GM19452 (cell line): Measurements from ENCODE around the gene MARK3.

Source experiments
- ATAC-seq: cut with Tn5 transposase; IDR thresholded peaks from one replicate; pipeline ENCODE4 v1.9.1; 2021; ENCODE audit not compliant: unreplicated experiment

Gene MARK3

GRCh38 chr14:103433916-103434563, 48.8 kb downstream of the MARK3 start:
- no peak for ATAC-seq

DNA sequence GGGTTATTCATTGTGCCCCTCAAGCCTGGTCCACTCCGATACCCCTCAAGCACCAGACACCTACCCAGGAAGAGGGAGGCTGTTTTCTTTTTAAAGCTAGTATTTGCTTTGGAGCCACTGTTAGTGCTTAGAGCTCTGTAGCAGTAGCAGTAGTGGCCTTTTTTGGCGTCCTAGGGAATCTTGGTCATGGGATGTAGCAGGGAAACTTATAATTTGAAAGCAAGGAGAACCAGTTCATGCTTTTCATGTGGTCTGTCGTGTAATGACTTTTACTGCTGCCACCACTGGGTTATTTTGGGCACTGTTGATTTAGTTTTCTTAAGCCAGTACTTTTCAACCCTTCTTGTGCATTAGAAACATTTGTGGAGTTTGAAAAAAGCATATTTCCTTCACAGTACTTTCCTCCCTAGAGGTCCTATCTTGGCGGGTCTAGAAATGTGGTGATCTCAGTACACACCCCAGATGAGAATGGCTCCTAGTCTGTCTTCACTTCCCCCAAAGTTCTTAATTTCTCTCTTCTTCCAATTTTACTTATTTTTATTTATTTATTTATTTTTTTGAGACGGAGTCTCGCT, 49.7 kb downstream of the MARK3 start:
- no peak for ATAC-seq

DNA sequence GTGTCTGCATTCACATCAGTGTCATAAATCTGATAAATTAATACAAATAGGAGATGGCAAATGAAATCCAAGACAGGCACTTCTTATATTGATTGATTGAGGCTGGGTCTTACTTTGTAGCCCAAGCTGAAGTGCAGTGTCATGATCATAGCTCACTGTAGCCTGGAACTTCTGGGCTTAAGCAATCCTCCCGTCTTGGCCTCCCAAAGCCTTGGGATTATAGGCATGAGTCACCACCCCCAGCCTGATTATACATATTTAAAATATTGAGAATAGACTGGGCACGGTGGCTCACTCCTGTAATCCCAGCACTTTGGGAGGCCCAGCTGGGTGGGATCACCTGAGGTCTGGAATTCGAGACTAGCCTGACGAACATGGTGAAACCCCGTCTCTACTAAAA, 51.3 kb downstream of the MARK3 start:
- ATAC-seq: no peak

- ATAC-seq: no peak
These were observed 57.1 kb downstream of the MARK3 start for GRCh38 chr14:103442288-103442687.

DNA sequence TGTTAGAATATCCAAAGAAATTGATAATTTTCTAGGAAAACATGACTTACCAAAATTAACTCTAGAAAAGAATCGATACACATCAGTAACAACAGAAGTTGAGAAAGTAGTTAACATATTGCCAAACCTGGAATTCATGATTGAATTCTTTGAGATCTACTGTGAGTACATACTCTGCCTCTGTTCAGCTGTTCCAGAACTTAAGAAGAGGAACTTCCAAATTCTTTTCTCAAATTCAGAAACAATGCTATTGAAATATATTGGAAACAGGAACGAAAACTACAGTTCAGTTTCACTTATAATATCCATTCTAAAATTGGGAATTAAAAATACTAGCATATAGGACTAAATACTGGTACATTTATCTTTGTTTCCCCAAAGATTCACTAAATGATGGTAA, 57.9 kb downstream of the MARK3 start:
- ATAC-seq: no peak

- no peak for ATAC-seq
These were observed 59.8 kb downstream of the MARK3 start for GRCh38 chr14:103444837-103445524.

GRCh38 chr14:103445806-103446205, 60.6 kb downstream of the MARK3 start:
- ATAC-seq: no peak

- ATAC-seq: no peak
These were observed 62.9 kb downstream of the MARK3 start for GRCh38 chr14:103448097-103448496.

DNA sequence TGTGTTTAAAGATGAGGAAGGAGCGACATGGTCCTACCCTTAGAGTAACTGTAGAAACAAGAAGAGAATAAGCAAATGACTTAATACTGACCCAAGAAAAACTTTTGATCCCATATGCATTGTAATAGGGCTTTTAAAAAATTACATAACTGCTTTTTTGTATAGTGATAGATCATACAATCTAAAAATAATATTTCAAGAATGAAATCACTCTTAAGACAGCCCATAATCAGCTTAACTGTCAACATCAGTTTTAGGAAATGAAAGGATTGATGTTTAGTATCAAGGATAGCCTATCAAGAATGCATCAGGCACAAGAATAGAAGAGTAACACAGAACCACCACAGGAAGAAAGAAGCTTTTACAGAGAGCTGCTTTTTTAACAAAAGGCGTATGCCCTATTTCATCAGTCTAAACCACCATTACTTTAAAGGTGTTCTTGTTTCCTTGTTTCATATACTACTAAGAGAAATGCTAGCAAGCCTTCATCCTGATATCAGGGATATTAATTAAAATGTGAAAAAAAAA, 64.5 kb downstream of the MARK3 start:
- ATAC-seq: no peak

GRCh38 chr14:103450416-103450815, 65.2 kb downstream of the MARK3 start:
- no peak for ATAC-seq

DNA sequence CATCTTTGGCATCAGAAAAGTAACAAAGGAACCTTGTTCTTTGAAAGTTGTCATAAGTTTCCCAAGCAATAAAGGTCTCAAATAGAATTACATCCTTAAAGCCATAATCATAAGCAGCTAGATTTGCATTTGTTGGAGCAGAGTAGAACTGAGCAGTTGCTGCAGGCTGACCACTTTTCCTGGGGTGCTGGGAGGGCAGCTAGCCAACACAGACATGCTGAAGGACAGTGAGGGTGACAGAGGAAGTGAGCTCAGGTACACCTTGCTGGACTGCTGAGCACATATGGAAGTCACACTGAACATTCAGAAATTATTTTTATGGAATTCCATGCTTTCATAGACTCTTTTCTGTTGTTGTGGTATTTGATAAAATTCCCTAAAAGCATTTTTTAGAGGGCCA, 66.2 kb downstream of the MARK3 start:
- no peak for ATAC-seq

DNA sequence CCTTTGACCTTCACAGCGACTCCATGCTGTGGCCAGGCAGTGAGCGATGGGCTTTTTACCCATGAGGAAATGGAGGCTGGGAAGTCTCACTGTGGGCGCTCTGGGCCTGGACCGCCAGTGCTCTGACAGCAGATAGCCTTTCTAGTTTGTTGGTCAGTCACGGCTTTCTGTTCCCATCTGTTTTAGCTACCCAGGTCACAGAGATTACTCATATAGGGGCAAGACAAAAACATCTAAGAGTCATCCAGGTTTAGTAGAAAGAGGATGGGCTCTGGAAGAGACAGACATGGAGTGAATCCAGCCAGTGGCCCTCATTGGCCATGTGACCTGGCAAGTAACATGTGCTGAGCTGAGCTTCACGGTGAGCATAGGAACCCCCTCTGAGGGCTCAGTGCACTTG, 68.6 kb downstream of the MARK3 start:
- ATAC-seq: no peak

- no peak for ATAC-seq
These were observed 71.1 kb downstream of the MARK3 start for GRCh38 chr14:103456167-103456835.

- no peak for ATAC-seq
These were observed 75.2 kb downstream of the MARK3 start for GRCh38 chr14:103460415-103460814.

DNA sequence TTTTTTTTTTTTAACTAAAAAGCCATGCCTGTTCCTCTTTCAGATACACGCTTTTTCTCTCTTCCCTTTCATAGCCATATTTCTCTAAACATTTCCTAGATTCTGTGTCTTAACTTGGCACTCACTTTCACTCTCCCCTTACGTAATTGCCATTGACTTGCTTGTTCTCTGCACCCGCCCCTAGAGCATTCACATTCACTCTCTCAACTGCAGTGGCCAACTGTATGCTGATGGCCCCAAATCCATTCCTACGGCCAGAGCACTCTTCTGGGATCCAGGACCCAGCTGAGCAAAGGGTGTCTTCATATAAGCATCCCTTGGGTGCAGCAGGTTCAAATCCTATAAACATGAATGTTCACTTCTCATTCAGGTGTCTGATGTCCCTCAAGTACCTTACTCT, 77.9 kb downstream of the MARK3 start:
- ATAC-seq: no peak

DNA sequence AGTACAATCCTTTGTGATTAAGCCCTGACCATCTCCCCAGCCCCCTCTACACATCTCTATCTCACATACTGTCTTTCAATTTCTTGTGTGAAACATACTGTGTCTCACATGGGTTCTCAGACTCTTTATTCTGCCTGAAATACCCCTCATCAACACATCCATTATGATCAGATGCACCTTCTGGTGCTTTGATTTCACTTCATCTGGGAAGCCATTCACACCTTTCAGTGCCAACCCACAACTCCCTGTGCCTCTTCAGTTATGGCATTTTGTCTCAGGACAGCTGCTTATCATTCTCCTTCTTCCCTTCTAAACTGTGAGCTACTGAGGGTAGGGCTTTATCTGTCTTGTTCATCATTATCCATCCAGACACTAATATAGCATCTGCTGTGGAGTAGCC, 78.6 kb downstream of the MARK3 start:
- no peak for ATAC-seq

- no peak for ATAC-seq
These were observed 87.7 kb downstream of the MARK3 start for GRCh38 chr14:103472939-103473338.

DNA sequence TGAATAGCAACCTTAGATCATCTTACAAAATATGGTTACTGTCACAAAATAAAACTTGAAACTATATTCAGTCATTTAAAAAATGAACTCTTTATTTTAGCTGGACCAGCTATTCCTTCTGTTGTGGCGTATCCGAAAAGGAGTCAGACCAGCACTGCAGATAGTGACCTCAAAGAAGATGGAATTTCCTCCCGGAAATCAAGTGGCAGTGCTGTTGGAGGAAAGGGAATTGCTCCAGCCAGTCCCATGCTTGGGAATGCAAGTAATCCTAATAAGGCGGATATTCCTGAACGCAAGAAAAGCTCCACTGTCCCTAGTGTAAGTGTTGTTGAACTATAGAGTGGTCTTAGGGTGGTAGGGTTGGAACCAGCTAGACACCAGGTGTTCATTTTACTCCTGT, 89.7 kb downstream of the MARK3 start:
- no peak for ATAC-seq

GRCh38 chr14:103476065-103476464, 90.8 kb downstream of the MARK3 start:
- no peak for ATAC-seq

DNA sequence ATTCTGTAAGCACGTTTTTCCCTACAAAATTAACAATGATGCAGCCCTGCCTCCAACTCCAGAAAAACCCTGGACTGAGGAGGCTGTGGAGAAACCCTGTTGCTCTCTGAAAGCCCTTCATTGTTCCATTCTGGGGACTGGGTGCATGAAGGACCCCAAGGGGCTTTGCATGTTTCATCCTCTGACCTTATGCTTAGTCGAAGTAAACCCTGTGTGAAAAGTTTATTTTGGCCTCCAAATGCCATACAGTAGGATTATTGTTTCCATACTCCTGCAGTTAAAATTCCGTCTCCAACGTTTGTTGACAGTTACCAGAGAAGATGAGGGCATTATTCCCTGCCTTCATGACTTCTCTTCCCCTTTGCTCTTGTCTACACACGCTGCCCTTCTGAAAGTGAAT, 91.4 kb downstream of the MARK3 start:
- no peak for ATAC-seq

DNA sequence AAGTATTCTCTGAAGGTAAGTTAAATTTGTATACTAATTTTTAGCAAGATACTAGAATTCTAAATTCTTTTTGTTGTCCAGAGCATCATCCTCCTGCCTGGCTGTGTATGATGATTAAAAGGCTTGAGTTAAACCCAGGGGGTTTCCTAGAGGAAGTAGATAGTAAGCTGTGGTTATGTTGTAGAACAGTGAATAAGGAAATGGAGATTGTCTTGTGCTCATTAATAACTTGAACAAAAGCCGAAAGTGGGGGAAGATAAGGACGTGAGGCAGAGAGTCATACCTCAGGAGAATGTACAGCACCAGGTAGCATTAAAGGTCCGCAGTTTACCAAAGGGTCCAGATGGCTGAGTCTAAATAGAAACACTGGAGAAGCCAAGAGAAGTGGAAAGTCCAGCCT, 95.4 kb downstream of the MARK3 start:
- peak; percentile 71 for ATAC-seq

GRCh38 chr14:103483600-103483999, 98.4 kb downstream of the MARK3 start:
- ATAC-seq: no peak
